ENCODE data around the gene GABBR2.
"Not testable (repeated sequence)": the region's sequence is repeated elsewhere in the genome, so short reads cannot be mapped to it uniquely, and the experiment has no call there.

The GABBR2 gene

GRCh38 chr9:98504298-98505282 lies 204.1 kb downstream of the GABBR2 start:
- DNase-seq, result no peak

DNA sequence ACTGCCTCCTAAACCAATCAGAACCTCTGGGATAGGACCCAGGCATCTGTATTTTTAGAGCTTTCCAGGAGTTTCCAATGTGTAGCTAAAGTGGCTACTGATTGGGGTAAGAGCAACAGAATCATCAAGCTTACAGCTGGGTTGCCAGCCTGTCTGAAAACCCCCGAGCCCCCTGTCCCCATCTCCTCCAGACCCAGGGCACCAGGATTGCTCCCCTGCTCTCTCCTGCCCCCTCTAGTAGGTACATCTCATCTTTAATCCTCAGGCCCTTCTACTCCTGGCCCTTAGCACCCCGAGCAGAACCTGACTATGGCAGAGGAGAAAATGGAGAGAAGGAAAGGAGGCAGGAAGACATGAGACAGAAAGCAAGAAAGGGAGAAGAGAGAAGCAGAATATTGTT lies 204.9 kb downstream of the GABBR2 start:
- no peak for DNase-seq

DNA sequence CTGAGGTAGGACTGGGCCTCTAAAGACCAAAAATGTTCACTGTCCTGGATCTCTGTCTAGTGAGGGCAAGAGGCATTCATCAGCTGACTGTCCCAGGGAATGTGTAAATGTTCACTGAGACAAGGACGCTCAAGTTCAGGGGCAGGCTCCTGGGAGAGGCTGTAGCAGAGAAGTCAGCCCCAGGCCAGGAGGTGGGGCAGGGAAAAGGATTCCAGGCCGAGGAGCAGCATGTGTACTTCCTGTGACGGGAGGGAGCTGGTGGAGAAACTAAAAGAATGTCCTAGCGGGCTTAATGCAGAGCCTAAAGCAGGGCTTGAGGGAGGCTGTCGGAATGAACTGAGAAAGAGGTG lies 205.8 kb downstream of the GABBR2 start:
- no peak for DNase-seq

DNA sequence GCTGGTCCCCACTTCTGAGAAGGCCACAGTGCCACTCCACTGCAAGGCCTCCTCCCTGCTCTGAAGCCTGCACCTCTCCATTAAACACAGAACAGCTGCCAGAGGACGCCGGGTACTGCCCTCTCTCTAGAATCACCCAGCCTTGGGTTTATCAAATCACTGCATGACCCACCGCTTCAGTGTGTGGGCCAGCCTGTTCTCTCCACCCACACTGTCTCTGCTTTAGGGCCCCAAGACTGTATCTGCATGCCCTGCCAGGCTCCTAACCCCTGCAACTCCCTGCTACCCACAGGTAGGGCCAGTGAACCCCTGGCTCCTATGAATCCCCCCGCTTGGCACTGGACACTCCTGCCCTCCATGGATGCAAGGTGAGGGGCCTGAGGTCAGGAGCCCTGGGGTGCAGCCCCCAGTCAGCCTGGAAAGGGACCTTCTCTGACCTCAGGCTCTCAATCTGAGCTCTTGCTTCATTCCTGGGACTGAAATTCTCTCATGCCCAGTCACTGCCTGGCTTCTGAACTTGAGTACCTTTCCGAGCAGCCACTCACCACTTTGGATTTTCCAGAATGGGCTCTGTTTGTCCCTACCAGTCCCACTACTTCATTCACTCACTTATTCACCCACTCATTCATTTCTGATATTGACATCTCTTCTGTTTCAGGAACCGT lies 206.3 kb downstream of the GABBR2 start:
- DNase-seq, result no peak

DNA sequence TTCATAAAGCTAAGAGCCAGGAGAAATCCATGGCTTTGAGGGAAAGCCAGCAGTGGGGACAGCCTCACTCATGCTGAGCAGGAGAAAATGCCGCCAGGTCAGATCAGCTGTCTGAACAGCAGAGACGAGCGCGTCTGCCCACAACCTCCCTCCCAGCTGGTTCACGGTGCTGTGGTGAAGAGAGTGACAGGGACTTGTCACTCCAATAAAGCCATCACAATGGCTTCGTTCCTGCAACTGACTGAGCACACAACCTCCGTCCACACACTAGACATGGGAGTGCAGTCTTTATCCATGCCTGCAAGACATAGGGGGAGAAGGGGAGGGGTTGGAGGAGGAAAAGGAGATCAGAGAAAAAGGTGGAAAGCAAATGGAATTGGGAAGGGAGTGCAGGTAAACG lies 206.9 kb downstream of the GABBR2 start:
- no peak for DNase-seq

DNA sequence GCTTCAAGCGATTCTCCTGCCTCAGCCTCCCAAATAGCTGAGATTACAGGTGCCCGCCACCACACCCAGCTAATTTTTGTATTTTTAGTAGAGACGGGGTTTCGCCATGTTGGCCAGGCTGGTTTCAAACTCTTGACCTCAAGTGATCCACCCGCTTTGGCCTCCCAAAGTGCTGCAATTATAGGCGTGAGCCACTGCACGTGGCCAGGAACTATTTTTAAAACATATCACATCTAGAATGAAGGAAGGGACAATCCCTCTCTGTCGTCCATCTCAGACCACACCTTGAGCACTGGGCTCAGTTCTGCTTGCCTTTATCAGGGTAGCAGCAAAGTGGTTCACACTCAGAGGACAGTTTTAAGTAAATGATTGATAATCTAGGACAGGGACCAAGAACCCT lies 207.5 kb downstream of the GABBR2 start:
- not testable (repeated sequence) for DNase-seq

DNA sequence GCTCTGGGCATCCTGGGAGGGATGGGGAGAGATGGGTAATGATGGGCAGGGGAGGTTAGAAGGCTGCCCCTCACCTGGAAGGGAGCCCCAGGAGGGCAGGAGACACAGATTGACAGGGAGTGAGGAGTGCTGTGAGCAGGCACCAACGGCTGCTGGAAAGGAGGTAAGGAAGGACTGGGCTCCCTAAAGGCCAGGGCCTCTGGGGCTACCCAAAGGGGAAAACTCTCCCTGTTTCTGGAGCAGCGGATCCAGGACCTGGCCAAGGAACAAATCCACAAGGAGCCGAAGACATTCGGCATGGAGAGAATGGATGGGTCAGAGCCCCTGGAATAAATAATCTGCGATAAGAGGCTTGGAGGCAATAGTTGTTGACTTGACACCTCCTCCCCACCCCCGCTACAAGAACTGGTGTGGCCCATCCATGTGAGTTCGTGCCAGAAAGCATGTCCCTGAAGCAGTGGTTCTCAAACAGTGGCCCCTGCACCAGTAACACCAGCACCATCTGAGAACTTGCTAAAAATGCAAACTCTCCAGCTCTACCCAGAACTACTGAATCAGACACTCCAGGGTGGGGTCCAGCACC lies 208.3 kb downstream of the GABBR2 start:
- no peak for DNase-seq

DNA sequence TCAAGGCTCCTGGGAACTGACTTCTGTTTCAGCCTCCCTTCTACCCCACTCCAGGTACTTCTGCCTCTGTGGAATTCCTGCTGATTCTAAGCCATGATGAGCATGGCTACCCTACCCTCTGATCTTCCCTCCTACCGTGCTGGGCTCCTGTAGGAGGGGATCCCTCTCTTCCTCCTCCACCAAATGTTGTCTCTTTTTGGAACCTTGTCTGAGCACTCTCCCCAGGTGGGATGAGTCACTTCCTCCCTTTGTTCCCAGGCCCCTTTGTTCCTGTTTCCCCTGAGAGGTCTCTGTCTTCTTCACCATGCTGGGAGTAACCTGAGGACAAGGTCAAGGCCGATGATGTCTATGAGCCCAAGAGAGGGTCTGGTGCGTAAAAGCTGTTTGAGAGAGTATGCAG lies 213.2 kb downstream of the GABBR2 start:
- no peak for DNase-seq

- DNase-seq, result no peak
Observed at GRCh38 chr9:98494852-98495251, 213.9 kb downstream of the GABBR2 start.

GRCh38 chr9:98491828-98492227 lies 216.9 kb downstream of the GABBR2 start:
- no peak for DNase-seq

- no peak for DNase-seq
Observed at GRCh38 chr9:98491231-98491651, 217.5 kb downstream of the GABBR2 start.

DNA sequence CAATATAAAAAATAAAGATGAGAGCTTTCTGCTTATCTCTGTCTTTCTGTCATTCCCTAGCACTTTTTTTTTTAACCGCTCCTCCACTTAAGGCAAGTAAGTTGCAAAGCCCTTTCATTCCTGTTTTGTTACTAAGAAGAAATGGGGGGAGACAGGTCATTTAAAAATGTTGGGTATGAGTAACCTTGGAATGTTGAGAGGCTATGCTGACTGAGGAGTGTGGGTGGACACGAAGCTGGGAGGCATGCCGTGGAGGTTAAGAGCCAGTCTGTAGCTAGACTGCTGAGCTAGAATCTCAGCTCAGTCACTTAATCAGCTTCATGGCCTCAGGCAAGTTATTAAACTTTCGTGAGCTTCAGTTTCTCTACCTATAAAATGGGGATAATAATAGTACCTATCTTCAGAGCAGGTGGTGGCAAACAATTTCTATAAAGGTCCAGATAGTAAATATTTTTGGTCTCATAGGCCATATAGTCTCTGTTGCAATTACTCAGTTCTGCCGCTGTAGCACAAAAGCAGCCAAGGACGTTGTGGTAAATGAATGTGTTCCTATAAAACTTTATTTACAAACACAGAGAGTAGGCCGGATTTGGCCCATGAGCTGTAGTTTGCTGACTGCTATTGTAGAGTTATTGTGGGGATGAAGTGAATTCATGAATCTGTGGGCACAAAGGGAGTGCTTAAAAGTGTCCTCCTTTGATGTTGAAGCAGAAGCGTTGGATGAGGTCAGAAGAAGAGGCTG lies 220.0 kb downstream of the GABBR2 start:
- DNase-seq, result no peak

- DNase-seq, result no peak
Observed at GRCh38 chr9:98485706-98486105, 223.0 kb downstream of the GABBR2 start.

DNA sequence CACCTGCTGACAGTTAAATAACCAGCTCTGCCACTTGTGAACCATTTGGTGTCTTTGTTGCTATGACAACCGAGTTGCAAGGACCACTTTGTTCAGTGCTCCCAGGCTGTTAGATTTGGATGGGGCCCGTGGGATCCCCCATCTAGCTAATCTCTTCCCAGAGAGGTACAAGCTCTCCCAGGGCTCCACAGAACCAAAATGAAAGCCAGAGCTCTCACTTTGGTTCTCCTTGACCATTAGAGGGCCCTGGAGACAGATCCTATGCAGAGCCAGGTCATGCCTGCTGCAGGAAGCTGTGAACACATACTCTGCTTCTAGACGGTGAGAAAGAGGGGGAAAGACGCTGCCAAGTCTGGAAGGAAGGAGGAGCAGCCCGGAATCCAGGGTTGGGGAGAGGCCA lies 224.6 kb downstream of the GABBR2 start:
- no peak for DNase-seq

- DNase-seq, result no peak
Observed at GRCh38 chr9:98482226-98482625, 226.5 kb downstream of the GABBR2 start.

DNA sequence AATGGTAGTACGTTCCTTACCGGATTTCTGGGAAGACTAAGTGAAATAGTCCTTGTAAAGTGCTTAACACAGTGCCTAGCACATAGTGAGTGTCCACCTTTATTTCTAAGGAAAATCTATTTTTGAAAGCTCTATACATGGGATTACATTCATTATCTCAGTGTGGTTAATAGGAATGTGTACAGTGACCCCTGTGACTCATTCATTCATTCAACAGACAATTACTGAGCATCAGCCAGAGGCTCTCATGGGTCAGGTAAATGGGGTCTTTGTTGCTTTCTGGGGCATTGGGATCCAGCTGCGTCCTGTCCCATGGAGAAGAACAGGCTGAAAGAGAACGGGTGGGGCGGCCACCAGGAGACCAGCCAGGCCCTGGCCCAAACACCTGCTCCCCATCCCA lies 227.1 kb downstream of the GABBR2 start:
- DNase-seq, result no peak

DNA sequence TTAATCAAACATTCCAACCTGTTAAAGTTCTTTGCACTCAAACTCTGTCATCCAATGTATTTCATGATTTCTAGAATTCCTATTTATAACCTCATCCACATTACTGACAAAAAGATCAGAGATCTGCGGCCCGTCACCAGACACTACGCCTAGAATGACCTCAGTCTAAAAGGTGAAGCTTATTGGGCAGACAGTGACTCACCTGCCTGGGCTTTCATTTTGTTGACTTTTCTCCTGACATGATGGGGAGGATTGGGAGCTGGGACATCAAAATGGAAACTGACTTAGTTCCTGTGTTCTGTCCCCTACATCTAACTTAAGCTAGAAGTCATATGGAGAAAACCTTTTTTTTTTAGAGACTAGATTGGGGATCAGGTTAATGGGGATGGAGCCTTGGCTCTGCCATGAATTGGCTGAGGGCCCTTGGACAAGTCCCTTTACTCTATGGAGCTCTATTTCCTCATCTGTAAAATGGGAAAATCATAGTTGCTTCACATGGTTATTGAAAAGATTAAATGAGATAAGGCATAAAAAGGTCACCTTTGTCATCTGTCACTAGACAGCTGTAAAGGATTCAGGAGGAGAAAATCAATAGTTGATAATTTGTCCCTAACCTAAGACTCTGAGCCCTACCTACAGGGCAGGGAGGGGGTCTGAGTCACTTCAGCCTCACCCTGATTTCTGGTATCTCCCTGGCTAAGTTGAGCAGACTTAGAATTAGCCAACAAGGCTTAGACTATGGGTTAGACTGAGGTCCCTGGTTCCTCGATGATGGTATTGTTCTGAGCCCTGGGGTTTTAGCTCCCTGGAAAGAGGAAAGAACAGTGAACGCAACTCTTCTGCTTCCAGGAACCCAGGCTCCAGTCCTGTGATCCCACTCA lies 228.5 kb downstream of the GABBR2 start:
- DNase-seq, result no peak

GRCh38 chr9:98479449-98479848 lies 229.3 kb downstream of the GABBR2 start:
- no peak for DNase-seq

DNA sequence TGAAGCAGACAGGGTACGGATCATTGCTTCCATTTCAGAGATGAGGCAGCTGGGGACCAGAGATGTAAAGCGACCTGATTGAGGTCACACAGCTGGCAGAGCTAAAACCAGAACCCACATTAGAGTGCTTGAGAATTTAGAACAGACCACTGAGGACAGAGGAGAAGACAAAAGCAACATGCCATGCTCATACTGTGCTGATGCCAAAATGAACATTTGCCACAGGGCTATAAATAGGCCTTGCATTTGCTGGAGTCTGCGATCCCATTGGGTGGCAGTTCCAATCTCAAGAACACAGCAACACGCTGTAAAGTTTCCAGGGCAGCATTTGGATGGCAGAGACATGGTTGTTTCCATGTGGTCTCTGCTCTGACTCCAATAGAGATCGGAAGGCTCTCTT lies 230.9 kb downstream of the GABBR2 start:
- no peak for DNase-seq

DNA sequence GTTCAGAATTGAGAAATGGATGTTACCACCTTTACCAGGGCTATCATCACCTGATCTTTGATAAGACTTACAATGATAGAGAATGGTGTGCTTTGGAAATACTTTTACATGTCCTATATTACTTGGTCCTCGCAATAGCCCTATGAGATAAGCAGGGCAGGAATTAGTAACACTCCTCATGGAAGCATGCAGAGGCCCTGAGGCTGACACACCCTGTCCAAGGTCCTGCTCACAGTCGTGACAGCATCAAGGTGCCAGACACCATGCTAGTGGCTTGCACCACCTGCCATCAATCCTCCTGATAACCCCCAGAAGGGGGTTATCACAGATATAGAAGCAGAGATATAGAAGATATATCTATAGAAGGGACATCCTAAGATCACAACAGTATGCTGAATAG lies 236.5 kb downstream of the GABBR2 start:
- DNase-seq, result no peak

- no peak for DNase-seq
Observed at GRCh38 chr9:98471185-98471584, 237.6 kb downstream of the GABBR2 start.

DNA sequence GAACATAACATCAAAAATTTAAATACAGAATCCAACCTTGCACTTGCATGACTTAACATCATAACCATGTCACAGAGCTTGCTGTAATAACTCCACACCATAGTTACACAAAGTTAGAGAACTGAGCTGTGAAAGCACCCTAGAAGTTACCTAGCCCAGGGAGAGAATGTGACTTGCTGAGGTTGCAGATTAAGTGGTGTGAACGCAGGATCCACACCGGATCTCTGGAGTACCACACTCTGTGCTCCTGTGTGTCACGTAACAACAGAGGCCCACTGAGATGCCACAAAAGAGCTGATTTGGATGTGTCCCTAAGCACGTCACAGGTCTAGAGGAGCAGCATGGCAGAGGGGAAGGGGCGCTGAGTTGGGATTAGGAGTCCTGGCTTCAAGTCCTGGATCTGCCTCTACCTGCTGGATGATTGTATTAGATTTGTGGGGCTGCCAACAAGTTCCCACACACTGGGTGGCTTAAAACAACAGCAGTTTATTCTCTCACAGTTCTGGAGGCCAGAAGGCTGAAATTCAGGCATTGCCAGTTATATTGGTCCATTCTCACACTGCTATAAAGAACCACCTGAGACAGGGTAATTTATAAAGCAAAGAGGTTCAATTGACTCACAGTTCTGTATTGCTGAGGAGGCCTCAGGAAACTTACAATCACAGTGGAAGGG lies 240.0 kb downstream of the GABBR2 start:
- DNase-seq, result no peak

All from stimulated activated CD4-positive, alpha-beta T cell treated with anti-CD3 and anti-CD28 coated beads, Interleukin-4, amount 100 ng/mL, for 4 hours (primary cell).